ENCODE data around the gene NPAS3.

NPAS3 gene

GRCh38 chr14:33782923-33783322, 844.2 kb downstream of the NPAS3 start:
- no peak for DNase-seq

GRCh38 chr14:33786091-33786825, 847.6 kb downstream of the NPAS3 start:
- DNase-seq = no peak

- no peak for DNase-seq
Observed at GRCh38 chr14:33788161-33788560, 849.5 kb downstream of the NPAS3 start.

- DNase-seq = no peak
Observed at GRCh38 chr14:33790996-33791395, 852.3 kb downstream of the NPAS3 start.

GRCh38 chr14:33792009-33792719, 853.5 kb downstream of the NPAS3 start:
- no peak for DNase-seq

GRCh38 chr14:33792720-33793368, 854.2 kb downstream of the NPAS3 start:
- DNase-seq = peak; percentile 83

GRCh38 chr14:33793398-33794110, 854.9 kb downstream of the NPAS3 start:
- DNase-seq = no peak

- DNase-seq = no peak
Observed at GRCh38 chr14:33794791-33795305, 856.2 kb downstream of the NPAS3 start.

GRCh38 chr14:33796356-33796755, 857.7 kb downstream of the NPAS3 start:
- DNase-seq = no peak

- DNase-seq = no peak
Observed at GRCh38 chr14:33799705-33800570, 861.3 kb downstream of the NPAS3 start.

GRCh38 chr14:33800735-33801163, 862.1 kb downstream of the NPAS3 start:
- no peak for DNase-seq

- DNase-seq = no peak
Observed at GRCh38 chr14:33802737-33803136, 864.1 kb downstream of the NPAS3 start.

GRCh38 chr14:33805593-33805992, 866.9 kb downstream of the NPAS3 start:
- no peak for DNase-seq

GRCh38 chr14:33806905-33807304, 868.2 kb downstream of the NPAS3 start:
- DNase-seq = no peak

- DNase-seq = no peak
Observed at GRCh38 chr14:33808187-33808586, 869.5 kb downstream of the NPAS3 start.

- DNase-seq = no peak
Observed at GRCh38 chr14:33809396-33809981, 870.8 kb downstream of the NPAS3 start.

GRCh38 chr14:33810308-33810707, 871.6 kb downstream of the NPAS3 start:
- no peak for DNase-seq

GRCh38 chr14:33811721-33812120, 873.0 kb downstream of the NPAS3 start:
- DNase-seq = no peak

- no peak for DNase-seq
Observed at GRCh38 chr14:33812181-33812580, 873.5 kb downstream of the NPAS3 start.

GRCh38 chr14:33812601-33813000, 873.9 kb downstream of the NPAS3 start:
- no peak for DNase-seq

GRCh38 chr14:33814010-33814409, 875.3 kb downstream of the NPAS3 start:
- no peak for DNase-seq

Data from activated CD4-positive, alpha-beta T cell treated with anti-CD3 and anti-CD28 coated beads for 48 hours (primary cell).